HepG2 (cell line): ENCODE measurements around the gene ACAP2. TPM values are rescaled to one million over a fixed set of nuclear protein-coding genes. Genes with fewer than 3 reads are reported as not detected.

Experiments
- ATAC-seq: fragments of 200-7000 bp; cut with Tn5 transposase; 3 replicates; pipeline ENCODE4 v1.9.1; 2020; ENCODE audit warnings: mild to moderate bottlenecking, moderate library complexity
- BruUV-seq: library from RNA; stranded (reverse); fragments of 400-500 nt; replicated peaks from 2 replicates; lab custom pipeline; 2021; lab: Mats Ljungman, UMichigan
- CTCF ChIA-PET: fragments of 300-600 bp; formaldehyde crosslinking; extraction: SDS; loops from one replicate; lab custom pipeline; 2021; ENCODE audit warnings: low total read pairs, inconsistent platforms, low intra/inter-chr PET ratio; lab: Yijun Ruan, JAX
- POLR2A ChIA-PET: fragments of 350-600 bp; sonication (Branson Sonifier 250); formaldehyde crosslinking; loops from one replicate; lab custom pipeline; 2020; ENCODE audit warnings: antibody characterized with exemption, inconsistent platforms; lab: Yijun Ruan, JAX
- DNase-seq: peaks from one replicate; pipeline ENCODE4 v3.0.0-alpha.2; 2015; ENCODE audit warnings: low spot score
- FAIRE-seq: peaks from 3 replicates; lab custom pipeline; 2011; peaks lifted over from hg19 to GRCh38; lab: Jason Lieb, UNC
- H2AFZ ChIP-seq: one replicate; pipeline ENCODE4 v1.6.1; 2011; ENCODE audit warnings: low read length, inconsistent platforms
- H3K27ac ChIP-seq: fragments of 300-600 bp; 3 replicates; pipeline ENCODE4 v1.8.0; 2011; ENCODE audit warnings: mixed run types, mild to moderate bottlenecking, mixed read lengths, low read length, inconsistent platforms; ENCODE audit not compliant: insufficient read depth; ENCODE audit errors: extremely low read length
- H3K27me3 ChIP-seq, 2 experiments: fragments of 200-600 bp in 1 of 2; 2 replicates in 1 of 2; 3 replicates in 1 of 2; pipeline versions ENCODE4 v1.6.0 to v1.8.0; 2011; ENCODE audit warnings: low read length in 2 of 2, mild to moderate bottlenecking in 2 of 2, moderate library complexity in 2 of 2, inconsistent platforms in 1 of 2; ENCODE audit not compliant: insufficient read depth in 2 of 2, control insufficient read depth in 1 of 2
- H3K36me3 ChIP-seq, 2 experiments: fragments of 200-600 bp in 1 of 2; replicated peaks in 1 of 2; 2 replicates in 1 of 2; 3 replicates in 1 of 2; pipeline versions ENCODE4 v1.5.1 to v1.8.0; 2011; ENCODE audit warnings: low read length in 2 of 2, inconsistent platforms in 1 of 2; ENCODE audit not compliant: insufficient read depth in 2 of 2, control insufficient read depth in 1 of 2
- H3K4me1 ChIP-seq: 2 replicates; pipeline ENCODE4 v1.5.1; 2012; ENCODE audit warnings: low read length, inconsistent platforms; ENCODE audit not compliant: insufficient read depth
- H3K4me2 ChIP-seq: 2 replicates; pipeline ENCODE4 v1.6.0; 2011; ENCODE audit warnings: low read depth, low read length, inconsistent platforms
- H3K4me3 ChIP-seq, 3 experiments: fragments of 200-600 bp in 1 of 3; sonication (generic), shearing (Covaris generic) in 1 of 3; replicated peaks in 1 of 3; 2 replicates each; pipeline ENCODE4 v1.5.1; 2011 to 2016; ENCODE audit warnings: low read length in 3 of 3, inconsistent platforms in 2 of 3, low read depth in 2 of 3, mild to moderate bottlenecking in 2 of 3, control low read depth in 1 of 3, mixed read lengths in 1 of 3; ENCODE audit not compliant: insufficient read depth in 1 of 3
- H3K79me2 ChIP-seq: one replicate; pipeline ENCODE4 v1.6.1; 2011; ENCODE audit warnings: low read length, inconsistent platforms; ENCODE audit not compliant: insufficient read depth
- H3K9ac ChIP-seq: 2 replicates; pipeline ENCODE4 v1.6.0; 2011; ENCODE audit warnings: mild to moderate bottlenecking, low read depth, low read length, inconsistent platforms; ENCODE audit not compliant: insufficient read depth
- H3K9me3 ChIP-seq: 2 replicates; pipeline ENCODE4 v1.5.1; 2012; ENCODE audit warnings: mild to moderate bottlenecking, low read length
- H4K20me1 ChIP-seq: 2 replicates; pipeline ENCODE4 v1.6.0; 2011; ENCODE audit warnings: inconsistent platforms, mild to moderate bottlenecking, low read length, moderate library complexity; ENCODE audit not compliant: insufficient read depth
- ELF3 ChIP-seq: IDR thresholded peaks from 2 replicates; pipeline ENCODE4 v1.6.1; 2016; ENCODE audit warnings: missing genetic modification reagents, missing compliant biosample characterization
- GFI1 ChIP-seq: sonication (generic); formaldehyde crosslinking; IDR thresholded peaks from 2 replicates; pipeline ENCODE4 v1.5.0; 2020; ENCODE audit warnings: missing genetic modification reagents, mild to moderate bottlenecking, borderline replicate concordance
- ISX ChIP-seq: sonication (generic); formaldehyde crosslinking; conservative IDR thresholded peaks from 2 replicates; pipeline ENCODE4 v1.5.0; 2020; ENCODE audit warnings: missing genetic modification reagents
- KLF15 ChIP-seq: sonication (generic); formaldehyde crosslinking; IDR thresholded peaks from 2 replicates; pipeline ENCODE4 v1.8.1; 2023; ENCODE audit warnings: borderline replicate concordance, mild to moderate bottlenecking, inconsistent platforms, missing genetic modification reagents, mixed read lengths
- MBD4 ChIP-seq: IDR thresholded peaks from 2 replicates; pipeline ENCODE4 v1.6.1; 2012; ENCODE audit warnings: low read length, inconsistent platforms, borderline replicate concordance
- ZBTB44 ChIP-seq: sonication (generic); formaldehyde crosslinking; IDR thresholded peaks from 2 replicates; pipeline ENCODE4 v1.4.0; 2020; ENCODE audit warnings: missing genetic modification reagents
- ZNF12 ChIP-seq: sonication (generic); formaldehyde crosslinking; IDR thresholded peaks from 2 replicates; pipeline ENCODE4 v1.5.0; 2020; ENCODE audit warnings: missing genetic modification reagents
- ZNF468 ChIP-seq: sonication (generic); formaldehyde crosslinking; IDR thresholded peaks from 2 replicates; pipeline ENCODE4 v1.8.0; 2022; ENCODE audit warnings: mild to moderate bottlenecking, moderate library complexity, missing genetic modification reagents
- WGBS: methylation state at CpG from one replicate; pipeline ENCODE4 v1.1.6; 2017; ENCODE audit warnings: low lambda C conversion rate; 5-methylcytosine and 5-hydroxymethylcytosine counted together
- in situ Hi-C: cut with HindIII; loops from 2 replicates; pipeline ENCODE4 v1.10.0; 2017; ENCODE audit warnings: low pct_unique_long_range_greater_than_20kb; ENCODE audit not compliant: extremely low pct_ligation_motif_present
- intact Hi-C: fragments of 100-400 bp; cut with micrococcal nuclease; formaldehyde crosslinking; loops from one replicate; pipeline ENCODE4 v1.10.0; 2022; ENCODE audit not compliant: unreplicated experiment
- polyA plus RNA-seq, 8 experiments: library from polyadenylated mRNA; depleted of rRNA in 3 of 8; stranded (reverse) in 7 of 8; unstranded in 1 of 8; fragments of >200 nt; fragmentation: Illumina TruSeq in 4 of 8; extraction: Trizol in 4 of 8; gene quantifications; 2 replicates each; pipeline versions ENCODE4 v1.2.1 to v1.2.3, GENCODE V29; 2011 to 2016; ENCODE audit warnings: low read depth in 4 of 8, missing spikeins in 1 of 8, mixed read lengths in 1 of 8; ENCODE audit not compliant: insufficient read depth in 1 of 8
- total RNA-seq, 5 experiments: library from RNA; depleted of rRNA; stranded (reverse); fragments of >200 nt; fragmentation: Illumina TruSeq; extraction: Trizol; gene quantifications; 2 replicates each; pipeline ENCODE4 v1.2.3, GENCODE V29; 2016; ENCODE audit warnings: low read depth in 1 of 5

Gene ACAP2
- total and polyA plus RNA-seq, 2 of the 13 experiments (the other 11 are each of a cell fraction or from before 2014, with no cell fraction given) = 7.3 to 23.9 TPM

GRCh38 chr3:195282961-195283360 is 159.9 kb downstream of the ACAP2 start:
- H3K9me3 ChIP-seq = no peaks in the 10 kb centered on the region
- FAIRE-seq = no peak
- CTCF ChIA-PET = no interaction called here

More at GRCh38 chr3:195282961-195283360, 159.9 kb downstream of the ACAP2 start:
- TF ChIP-seq ZNF12 = no peak
- TF ChIP-seq ISX (CRISPR knock-in tag) = no peak
- TF ChIP-seq MBD4 = no peak
- no peak for TF ChIP-seq ZNF468 (CRISPR knock-in tag)
- TF ChIP-seq GFI1 = no peak
- no peak for TF ChIP-seq ZBTB44
- no peak for TF ChIP-seq KLF15 (CRISPR knock-in tag)
- no peak for TF ChIP-seq ELF3 (CRISPR knock-in tag)
- in situ Hi-C loops (no loop called here), intact Hi-C loops (no loop called here)
- H3K27me3 ChIP-seq = no peaks in the 10 kb centered on the region
- H3K4me2 ChIP-seq = no peak overlapping the region
- 96% methylated on average over 8 of the region's 8 CpGs for WGBS
- no peaks in the 10 kb centered on the region; a peak in 1 of 5 replicates for H3K36me3 ChIP-seq
- DNase-seq (no peak), ATAC-seq (no peak)
- no peak overlapping the region for H2AFZ ChIP-seq
- H3K4me3 ChIP-seq = no peak overlapping the region
- H3K9ac ChIP-seq = no peak overlapping the region
- peaks cover 9% of the 10 kb centered on the region; the same call in 1 of the 2 replicates for H3K4me1 ChIP-seq
- POLR2A ChIA-PET = no interaction called here
- H3K27ac ChIP-seq = no peak overlapping the region
- H4K20me1 ChIP-seq = no peaks in the 10 kb centered on the region
- no TSS peak for BruUV-seq
- no peaks in the 10 kb centered on the region for H3K79me2 ChIP-seq
